HepG2 (cell line): ENCODE data around the gene NOM1. TPM values are rescaled to one million over a fixed set of nuclear protein-coding genes. Genes with fewer than 3 reads are reported as not detected.

ENCODE experiments used
- ARHGAP35 ChIP-seq: sonication (generic); formaldehyde crosslinking; IDR thresholded peaks from 2 replicates; pipeline ENCODE4 v1.9.0; 2022; ENCODE audit warnings: mild to moderate bottlenecking, inconsistent platforms, moderate library complexity, missing genetic modification reagents, borderline replicate concordance
- DMAP1 ChIP-seq: IDR thresholded peaks from 2 replicates; pipeline ENCODE4 v1.6.1; 2016
- DPF2 ChIP-seq: sonication (generic); formaldehyde crosslinking; IDR thresholded peaks from 2 replicates; pipeline ENCODE4 v1.4.0; 2020; ENCODE audit warnings: mild to moderate bottlenecking, low read depth, missing genetic modification reagents, borderline replicate concordance
- ETS1 ChIP-seq: sonication (generic); formaldehyde crosslinking; IDR thresholded peaks from 2 replicates; pipeline ENCODE4 v1.4.0; 2020; ENCODE audit warnings: missing genetic modification reagents
- FOXA3 ChIP-seq: IDR thresholded peaks from 2 replicates; pipeline ENCODE4 v1.6.1; 2016; ENCODE audit warnings: missing genetic modification reagents, missing compliant biosample characterization
- FOXP1 ChIP-seq, 2 experiments: fragments of 450-650 bp in 1 of 2; IDR thresholded peaks; 2 replicates each; pipeline ENCODE4 v1.6.1; 2017 to 2018; ENCODE audit warnings: antibody characterized with exemption in 1 of 2
- FOXP4 ChIP-seq: sonication (generic); formaldehyde crosslinking; IDR thresholded peaks from 2 replicates; pipeline ENCODE4 v1.4.0; 2020; ENCODE audit warnings: missing genetic modification reagents
- HES4 ChIP-seq: sonication (generic); formaldehyde crosslinking; IDR thresholded peaks from 2 replicates; pipeline ENCODE4 v1.9.0; 2021; ENCODE audit warnings: mild to moderate bottlenecking, missing genetic modification reagents, borderline replicate concordance
- MTA1 ChIP-seq: sonication (generic); formaldehyde crosslinking; IDR thresholded peaks from 2 replicates; pipeline ENCODE4 v1.4.0; 2020; ENCODE audit warnings: missing genetic modification reagents, mild to moderate bottlenecking, borderline replicate concordance
- ONECUT2 ChIP-seq: sonication (generic); formaldehyde crosslinking; IDR thresholded peaks from 2 replicates; pipeline ENCODE4 v1.4.0; 2020; ENCODE audit warnings: missing genetic modification reagents
- PAXIP1 ChIP-seq: sonication (generic); formaldehyde crosslinking; conservative IDR thresholded peaks from 2 replicates; pipeline ENCODE4 v1.4.0; 2020; ENCODE audit warnings: mild to moderate bottlenecking, missing genetic modification reagents, moderate library complexity
- PHF20 ChIP-seq: sonication (generic); formaldehyde crosslinking; IDR thresholded peaks from 2 replicates; pipeline ENCODE4 v1.5.0; 2020; ENCODE audit warnings: mild to moderate bottlenecking, missing genetic modification reagents
- PITX1 ChIP-seq: sonication (generic); formaldehyde crosslinking; IDR thresholded peaks from 2 replicates; pipeline ENCODE4 v1.5.1; 2020; ENCODE audit warnings: mild to moderate bottlenecking, missing genetic modification reagents
- REPIN1 ChIP-seq: sonication (generic); formaldehyde crosslinking; IDR thresholded peaks from 2 replicates; pipeline ENCODE4 v1.8.0; 2022; ENCODE audit warnings: missing genetic modification reagents, low read depth, mild to moderate bottlenecking, borderline replicate concordance
- SOX13 ChIP-seq, 3 experiments: fragments of 450-650 bp in 1 of 3; sonication (generic) in 1 of 3; formaldehyde crosslinking in 1 of 3; IDR thresholded peaks in 2 of 3; conservative IDR thresholded peaks in 1 of 3; 2 replicates each; pipeline versions ENCODE4 v1.5.0 to v1.6.1; 2016 to 2020; ENCODE audit warnings: antibody characterized with exemption in 1 of 3, mild to moderate bottlenecking in 1 of 3, missing compliant biosample characterization in 1 of 3, missing genetic modification reagents in 1 of 3, moderate library complexity in 1 of 3
- TEAD3 ChIP-seq: optimal IDR thresholded peaks from 2 replicates; pipeline ENCODE3; 2016; ENCODE audit warnings: borderline replicate concordance
- ZFX ChIP-seq: sonication (generic); formaldehyde crosslinking; IDR thresholded peaks from 2 replicates; pipeline ENCODE4 v1.4.0; 2020; ENCODE audit warnings: mild to moderate bottlenecking, low read depth, missing genetic modification reagents, moderate library complexity
- ZHX1 ChIP-seq: sonication (generic); formaldehyde crosslinking; IDR thresholded peaks from 2 replicates; pipeline ENCODE4 v1.8.1; 2022; ENCODE audit warnings: low read depth, mild to moderate bottlenecking, missing genetic modification reagents
- ZNF788 ChIP-seq: sonication (generic); formaldehyde crosslinking; IDR thresholded peaks from 2 replicates; pipeline ENCODE4 v1.5.0; 2020; ENCODE audit warnings: mild to moderate bottlenecking, missing genetic modification reagents, borderline replicate concordance
- polyA plus RNA-seq, 8 experiments: library from polyadenylated mRNA; depleted of rRNA in 3 of 8; stranded (reverse) in 7 of 8; unstranded in 1 of 8; fragments of >200 nt; fragmentation: Illumina TruSeq in 4 of 8; extraction: Trizol in 4 of 8; gene quantifications; 2 replicates each; pipeline versions ENCODE4 v1.2.1 to v1.2.3, GENCODE V29; 2011 to 2016; ENCODE audit warnings: low read depth in 4 of 8, missing spikeins in 1 of 8, mixed read lengths in 1 of 8; ENCODE audit not compliant: insufficient read depth in 1 of 8
- total RNA-seq, 5 experiments: library from RNA; depleted of rRNA; stranded (reverse); fragments of >200 nt; fragmentation: Illumina TruSeq; extraction: Trizol; gene quantifications; 2 replicates each; pipeline ENCODE4 v1.2.3, GENCODE V29; 2016; ENCODE audit warnings: low read depth in 1 of 5

Gene NOM1
- total and polyA plus RNA-seq, 2 of the 13 experiments (the other 11 are each of a cell fraction or from before 2014, with no cell fraction given) = 14.2 to 26.2 TPM

- peak; percentile 54 for TF ChIP-seq FOXP4 (CRISPR knock-in tag)
- 0 out of 2 replicates have a peak, but pooled peaks have one; percentile 46 for TF ChIP-seq DPF2
- no peak for TF ChIP-seq FOXP1 (IDR thresholded peaks at IDR 0.05)
- peak; percentile 41; the same call in 1 of the 2 replicates for TF ChIP-seq FOXP1 (CRISPR knock-in tag; IDR thresholded peaks at IDR 0.05)
- peak; percentile 54; the same call in 1 of the 2 replicates for TF ChIP-seq MTA1
- TF ChIP-seq ETS1 = no peak
- TF ChIP-seq REPIN1 (CRISPR knock-in tag) = no peak
- no peak for TF ChIP-seq SOX13 (IDR thresholded peaks at IDR 0.05)
- 0 out of 4 replicates have a peak, but pooled peaks of 1 of the 2 experiments have one; percentile 6 for TF ChIP-seq SOX13 (CRISPR knock-in tag; conservative IDR thresholded peaks at IDR 0.05 in 1 of 2, IDR thresholded peaks at IDR 0.05 in 1 of 2)
- 0 out of 2 replicates have a peak, but pooled peaks have one; percentile 31 for TF ChIP-seq PITX1
- no peak for TF ChIP-seq DMAP1 (CRISPR knock-in tag)
- TF ChIP-seq PHF20 (CRISPR knock-in tag) = no peak
- TF ChIP-seq ZHX1 (CRISPR knock-in tag) = peak; percentile 75
- no peak for TF ChIP-seq HES4 (CRISPR knock-in tag)
- peak; percentile 23; the same call in 1 of the 2 replicates for TF ChIP-seq FOXA3 (CRISPR knock-in tag)
- TF ChIP-seq ZNF788 = 0 out of 2 replicates have a peak, but pooled peaks have one; percentile 16
- no peak for TF ChIP-seq ONECUT2 (CRISPR knock-in tag)
- peak; percentile 32; the same call in 1 of the 2 replicates for TF ChIP-seq ZFX (CRISPR knock-in tag)
- TF ChIP-seq TEAD3 (CRISPR knock-in tag) = peak; percentile 20
- TF ChIP-seq PAXIP1 (CRISPR knock-in tag) = 0 out of 2 replicates have a peak, but pooled peaks have one; percentile 12
- TF ChIP-seq ARHGAP35 (CRISPR knock-in tag) = no peak
These were observed 30.3 kb upstream of the NOM1 start (continued) for GRCh38 chr7:156919132-156919713.
